Liver (tissue), 3 donors: Measurements from ENCODE around the gene MFNG.

Experiments used
- CTCF ChIP-seq: fragments of 150-350 bp; IDR thresholded peaks from 2 replicates; pipeline ENCODE4 v1.5.1; 2017; ENCODE audit warnings: improper control_type of control experiment, low read depth, low read length; ENCODE audit not compliant: missing input control
- FOXA1 ChIP-seq: IDR thresholded peaks from 2 replicates; pipeline ENCODE4 v1.6.1; 2016; ENCODE audit warnings: antibody characterized with exemption
- REST ChIP-seq: IDR thresholded peaks from 2 replicates; pipeline ENCODE4 v1.6.1; 2016; ENCODE audit warnings: antibody characterized with exemption, mild to moderate bottlenecking
- SP1 ChIP-seq: IDR thresholded peaks from 2 replicates; pipeline ENCODE4 v1.6.1; 2018; ENCODE audit warnings: antibody characterized with exemption, mild to moderate bottlenecking
- TAF1 ChIP-seq: conservative IDR thresholded peaks from 2 replicates; pipeline ENCODE4 v1.6.1; 2016; ENCODE audit warnings: antibody characterized with exemption, mild to moderate bottlenecking
- YY1 ChIP-seq: IDR thresholded peaks from 2 replicates; pipeline ENCODE4 v1.6.1; 2016; ENCODE audit warnings: antibody characterized with exemption, mild to moderate bottlenecking
- donor health status: healthy.
- donor health status: healthy.

DNA sequence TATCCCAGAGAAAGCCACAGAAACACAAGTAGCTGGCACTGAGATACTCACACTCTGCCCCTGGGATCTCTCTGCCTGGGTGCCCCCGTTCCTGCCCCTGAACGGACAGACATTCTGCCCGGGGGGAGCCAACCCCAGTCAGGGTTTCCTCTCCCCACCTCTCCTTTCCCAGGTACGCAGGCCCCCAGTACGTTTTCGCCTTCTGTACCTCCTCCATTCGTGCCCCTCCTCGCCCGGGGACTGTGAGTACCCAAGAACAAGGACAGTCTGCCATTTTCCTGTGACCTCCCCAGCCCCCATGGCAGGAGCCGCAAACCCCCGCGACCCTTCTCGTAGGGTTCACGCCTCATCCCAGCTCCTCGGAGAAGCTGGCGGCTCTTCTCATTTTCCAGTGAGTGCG is 29.8 kb downstream of the MFNG start:
- no peak for TF ChIP-seq CTCF
- TF ChIP-seq SP1: no peak
- no peak for TF ChIP-seq FOXA1
- TF ChIP-seq YY1: no peak
- TF ChIP-seq TAF1: no peak
- TF ChIP-seq REST: no peak
